Mesothelial cell of epicardium (in vitro differentiated cells): ENCODE measurements around the gene ARHGAP19. TPM values are rescaled to one million over a fixed set of nuclear protein-coding genes. Genes with fewer than 3 reads are reported as not detected.

Experiments used
- DNase-seq, 2 experiments: peaks; one replicate each; pipeline ENCODE4 v3.0.0; 2021; ENCODE audit warnings: low spot score in 2 of 2; ENCODE audit not compliant: unreplicated experiment in 2 of 2
- H3K27ac Mint-ChIP-seq: 2 replicates; pipeline ENCODE4 v1.8.0; 2021; ENCODE audit warnings: mixed read lengths
- H3K27me3 Mint-ChIP-seq: 2 replicates; pipeline ENCODE4 v1.8.0; 2021; ENCODE audit warnings: low read depth, mixed read lengths
- H3K36me3 Mint-ChIP-seq: 2 replicates; pipeline ENCODE4 v1.8.0; 2021; ENCODE audit warnings: mixed read lengths
- H3K4me1 Mint-ChIP-seq: 2 replicates; pipeline ENCODE4 v1.8.0; 2021; ENCODE audit warnings: mixed read lengths
- H3K4me3 Mint-ChIP-seq: 2 replicates; pipeline ENCODE4 v1.8.0; 2021; ENCODE audit warnings: mild to moderate bottlenecking, moderate library complexity, mixed read lengths
- H3K9me3 Mint-ChIP-seq: 2 replicates; pipeline ENCODE4 v1.8.0; 2021; ENCODE audit warnings: mixed read lengths
- CTCF ChIP-seq: fragments of 200-600 bp; sonication (generic); IDR thresholded peaks from one replicate; pipeline ENCODE4 v1.5.0; 2021; ENCODE audit warnings: antibody characterized with exemption; ENCODE audit not compliant: unreplicated experiment
- total RNA-seq: library from RNA; stranded (reverse); gene quantifications from 3 replicates; pipeline ENCODE4 v1.2.1, GENCODE V29; 2021

Gene ARHGAP19
- total RNA-seq, 1 donor from 2014 or later: 22.6 TPM

- H3K9me3 Mint-ChIP-seq: no peaks in the 10 kb centered on the region
- H3K27me3 Mint-ChIP-seq: peaks cover 64% of the 10 kb centered on the region
- no peak overlapping the region for H3K4me3 Mint-ChIP-seq
- TF ChIP-seq CTCF: no peak
- H3K27ac Mint-ChIP-seq: no peak overlapping the region
- H3K4me1 Mint-ChIP-seq: no peaks in the 10 kb centered on the region
- DNase-seq: no peak
- H3K36me3 Mint-ChIP-seq: no peaks in the 10 kb centered on the region
Observed at GRCh38 chr10:97203220-97203619, 89.2 kb downstream of the ARHGAP19 start.

- DNase-seq: no peak
- Mint-ChIP-seq H3K27me3 (peaks cover 71% of the 10 kb centered on the region), H3K9me3 (no peaks in the 10 kb centered on the region), H3K36me3 (no peaks in the 10 kb centered on the region), H3K4me1 (peaks cover 3% of the 10 kb centered on the region), H3K4me3 (no peak overlapping the region), H3K27ac (no peak overlapping the region)
- TF ChIP-seq CTCF: no peak
Observed at GRCh38 chr10:97200616-97201015, 91.8 kb downstream of the ARHGAP19 start.

GRCh38 chr10:97199152-97199551 lies 93.3 kb downstream of the ARHGAP19 start:
- Mint-ChIP-seq H3K9me3 (no peaks in the 10 kb centered on the region), H3K36me3 (no peaks in the 10 kb centered on the region), H3K27ac (no peak overlapping the region), H3K4me3 (no peak overlapping the region), H3K4me1 (peaks cover 4% of the 10 kb centered on the region), H3K27me3 (peaks cover 79% of the 10 kb centered on the region)
- no peak for DNase-seq
- no peak for TF ChIP-seq CTCF

GRCh38 chr10:97197030-97197500 lies 95.4 kb downstream of the ARHGAP19 start:
- Mint-ChIP-seq H3K4me1 (peaks cover 4% of the 10 kb centered on the region), H3K9me3 (no peaks in the 10 kb centered on the region), H3K36me3 (no peaks in the 10 kb centered on the region), H3K27me3 (peaks cover 85% of the 10 kb centered on the region), H3K4me3 (no peak overlapping the region), H3K27ac (no peak overlapping the region)
- TF ChIP-seq CTCF: no peak
- no peak for DNase-seq

GRCh38 chr10:97196223-97197029 lies 96.0 kb downstream of the ARHGAP19 start:
- peak in 1 of 2 experiments; percentile 51 for DNase-seq
- Mint-ChIP-seq H3K27ac (no peak overlapping the region), H3K27me3 (peaks cover 88% of the 10 kb centered on the region), H3K4me1 (peaks cover 4% of the 10 kb centered on the region), H3K9me3 (no peaks in the 10 kb centered on the region), H3K4me3 (peak overlapping the region; percentile 59), H3K36me3 (no peaks in the 10 kb centered on the region)
- peak; percentile 63 for TF ChIP-seq CTCF
